M059J (cell line): Measurements from ENCODE around the gene ACAD9. TPM values are rescaled to one million over a fixed set of nuclear protein-coding genes. Genes with fewer than 3 reads are reported as not detected.
"Not testable (repeated sequence)": the region's sequence is repeated elsewhere in the genome, so short reads cannot be mapped to it uniquely, and the experiment has no call there.

ENCODE experiments used
- DNase-seq: peaks from one replicate; pipeline ENCODE4 v3.0.0-alpha.2; 2012; ENCODE audit warnings: low read depth
- total RNA-seq: library from RNA; depleted of rRNA; stranded (reverse); fragments of >200 nt; shearing (Covaris generic); gene quantifications from 2 replicates; pipeline ENCODE4 v1.2.3, GENCODE V29; 2014

Gene ACAD9
- total RNA-seq, 1 experiment from 2014 or later: 43.3 TPM

DNA sequence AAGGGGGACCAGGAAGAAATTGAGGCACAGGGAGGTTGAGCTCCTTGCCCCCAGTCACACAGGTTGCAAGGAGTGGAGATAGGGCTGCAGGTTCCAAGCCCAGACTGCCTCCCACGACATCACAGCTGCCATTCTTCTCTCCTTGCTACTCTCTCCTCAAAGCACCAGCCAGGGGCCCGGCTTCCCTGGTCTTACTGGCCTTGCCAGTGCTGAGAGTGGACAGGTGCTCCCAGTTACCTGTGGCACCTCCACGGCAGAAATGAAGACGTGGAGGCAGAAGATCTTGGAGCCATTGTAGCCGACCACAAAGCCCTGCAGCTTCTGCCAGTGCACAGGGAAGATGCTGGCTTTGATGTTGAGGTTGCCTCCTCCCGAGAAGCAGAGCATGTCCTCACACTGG, 17.9 kb upstream of the ACAD9 start:
- DNase-seq: no peak

- no peak for DNase-seq
Observed at GRCh38 chr3:128863560-128863959, 15.9 kb upstream of the ACAD9 start.

DNA sequence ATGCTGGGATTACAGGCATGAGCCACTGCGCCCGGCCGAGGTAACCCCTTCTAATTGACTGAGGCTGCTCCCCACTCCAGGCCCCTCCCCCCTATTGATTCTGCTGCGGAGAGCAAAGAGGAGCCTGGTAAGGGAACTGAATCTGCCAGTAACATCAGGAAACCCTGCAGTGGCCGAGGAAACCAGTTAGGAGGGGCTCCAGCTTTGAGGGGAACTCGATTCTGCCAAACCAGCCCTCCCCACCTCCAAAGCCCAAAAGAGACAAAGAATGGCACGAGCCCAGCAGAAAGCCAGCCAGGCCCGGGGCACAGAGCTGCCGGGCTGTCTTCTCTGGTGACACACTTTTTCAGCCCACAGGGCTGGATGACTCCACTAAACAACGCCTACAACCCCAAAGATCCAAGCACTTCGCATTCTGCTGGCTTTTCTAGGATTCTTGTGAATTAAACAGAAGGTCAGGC, 15.0 kb upstream of the ACAD9 start:
- DNase-seq: peak; percentile 31

- peak; percentile 15 for DNase-seq
Observed at GRCh38 chr3:128864849-128865804, 14.3 kb upstream of the ACAD9 start.

DNA sequence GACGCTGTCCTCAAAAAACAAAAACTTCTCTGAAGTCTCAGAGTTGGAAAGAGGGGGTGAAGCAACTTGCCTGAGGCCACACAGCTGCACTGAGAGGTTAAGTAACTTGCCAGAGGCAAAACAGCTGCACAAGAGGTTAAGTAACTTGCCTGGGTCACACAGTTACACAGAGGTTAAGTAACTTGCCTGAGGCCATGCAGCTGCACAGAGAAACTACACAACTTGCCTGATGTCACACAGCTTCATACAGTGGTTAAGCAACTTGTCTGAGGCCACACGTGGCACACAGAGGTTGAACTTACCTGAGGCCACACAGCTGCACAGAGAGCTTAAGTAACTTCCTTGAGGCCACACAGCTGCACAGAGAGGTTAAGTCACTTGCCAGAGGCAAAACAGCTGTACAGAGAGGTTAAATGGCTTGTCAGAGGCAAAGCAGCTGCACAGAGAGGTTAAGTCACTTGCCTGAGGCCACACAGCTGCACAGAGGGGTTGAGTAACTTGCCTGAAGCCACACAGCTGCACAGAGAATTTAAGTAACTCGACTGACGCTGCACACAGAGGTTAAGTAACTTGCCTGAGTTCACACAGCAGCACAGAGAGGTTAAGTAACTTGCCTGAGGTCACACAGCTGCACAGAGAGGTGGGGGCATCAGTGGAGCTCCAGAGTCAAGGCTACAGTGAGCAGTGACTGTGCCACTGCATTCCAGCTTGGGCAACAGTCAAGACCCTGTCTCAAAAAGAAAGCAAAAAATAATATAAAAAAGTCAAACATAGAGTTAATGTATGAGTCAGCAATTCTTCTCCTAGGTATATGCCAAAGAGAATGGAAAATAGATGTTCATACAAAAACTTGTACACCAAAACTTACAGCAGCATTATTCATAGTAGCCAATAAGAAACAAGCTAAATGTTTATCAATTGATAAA, 12.0 kb upstream of the ACAD9 start:
- peak; percentile 9 for DNase-seq

GRCh38 chr3:128870347-128870746, 9.1 kb upstream of the ACAD9 start:
- DNase-seq: no peak

DNA sequence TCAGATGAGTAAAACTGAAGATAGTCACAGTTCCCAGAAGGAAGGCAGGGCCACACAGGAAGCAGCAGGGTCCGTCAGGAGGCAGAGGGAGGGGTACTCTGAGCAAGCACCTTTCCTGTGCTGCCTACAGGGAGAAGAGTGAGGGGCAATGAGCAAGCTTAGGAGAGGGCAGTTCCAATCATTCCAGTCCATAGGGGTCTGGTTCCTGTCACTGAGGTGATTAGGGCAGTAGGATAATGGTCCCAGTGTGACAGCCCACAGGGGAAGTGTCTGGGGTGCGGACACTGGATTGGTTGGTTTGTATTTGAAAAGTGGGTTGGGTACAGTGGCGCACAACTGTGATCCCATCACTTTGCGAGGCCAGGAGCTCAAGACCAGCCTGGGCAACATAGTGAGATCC, 7.1 kb upstream of the ACAD9 start:
- no peak for DNase-seq

GRCh38 chr3:128872744-128873143, 6.7 kb upstream of the ACAD9 start:
- no peak for DNase-seq

DNA sequence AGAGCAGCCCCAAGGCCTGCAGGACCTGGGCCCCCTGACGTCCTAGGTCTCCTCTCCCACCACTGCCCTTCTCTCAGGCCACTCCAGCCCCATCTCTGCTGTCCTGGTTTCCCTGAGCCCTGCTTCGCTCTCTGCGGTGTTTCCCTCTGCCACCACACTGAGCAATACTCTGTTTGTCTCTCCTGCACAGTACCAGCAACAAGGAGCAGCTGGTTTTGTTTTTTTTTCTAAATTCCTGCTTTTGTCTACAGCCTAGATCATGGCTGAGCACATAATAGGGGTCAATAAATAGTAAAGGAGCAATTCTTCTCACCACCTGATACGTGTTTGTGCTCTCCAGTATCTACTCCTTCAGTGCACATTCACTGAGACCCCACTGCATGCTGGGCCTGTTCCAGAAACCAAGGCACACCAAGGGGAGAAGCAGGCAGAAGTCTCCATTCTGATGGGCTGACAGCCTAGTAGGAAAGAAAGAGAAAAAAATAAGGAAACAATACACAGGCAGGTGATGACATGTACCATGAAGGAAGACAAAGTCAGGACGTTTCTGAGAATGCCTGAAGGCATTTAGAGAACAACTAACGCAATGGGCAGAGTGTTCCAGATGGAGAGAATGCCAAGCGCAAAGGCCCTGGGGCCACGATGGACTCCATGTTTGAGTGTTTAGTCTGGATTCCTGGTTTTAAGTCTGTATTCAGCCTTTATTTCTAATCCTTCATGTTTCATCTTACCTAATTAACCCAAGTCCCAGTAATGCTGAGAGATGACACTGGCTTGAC, 6.0 kb upstream of the ACAD9 start:
- DNase-seq: no peak

DNA sequence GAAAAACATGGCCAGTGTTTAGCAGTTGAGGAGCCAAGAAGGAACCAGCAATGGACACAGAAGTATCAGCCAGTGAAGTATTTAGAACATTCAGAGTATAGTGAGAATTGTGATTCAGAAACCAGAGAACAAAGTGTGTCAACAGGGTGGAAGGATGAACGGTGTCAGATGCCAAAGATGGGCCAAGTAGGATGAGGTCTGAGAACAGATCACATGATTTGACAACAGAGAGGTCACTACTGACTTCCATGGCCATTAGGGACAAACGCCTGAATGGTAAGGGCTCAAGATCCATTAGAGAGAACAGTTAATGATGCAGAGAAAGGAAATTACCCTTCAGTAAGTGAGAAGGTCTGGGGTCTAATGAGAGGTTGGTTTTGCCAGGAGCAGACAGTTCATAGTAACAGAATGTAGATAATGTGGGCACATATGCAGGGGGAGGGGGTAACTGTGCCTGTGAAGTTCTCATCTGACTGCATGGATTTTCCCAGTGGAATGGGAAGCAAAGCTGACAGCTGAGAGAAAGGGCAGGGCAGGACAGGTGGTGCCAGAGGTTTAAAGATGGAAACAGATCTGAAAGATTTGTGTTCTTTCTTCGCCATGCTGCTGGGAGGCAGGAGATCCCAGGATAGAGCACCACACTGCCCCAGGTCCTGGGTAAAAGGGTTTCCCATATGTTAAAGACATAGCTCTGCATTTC, 4.8 kb upstream of the ACAD9 start:
- DNase-seq: no peak

DNA sequence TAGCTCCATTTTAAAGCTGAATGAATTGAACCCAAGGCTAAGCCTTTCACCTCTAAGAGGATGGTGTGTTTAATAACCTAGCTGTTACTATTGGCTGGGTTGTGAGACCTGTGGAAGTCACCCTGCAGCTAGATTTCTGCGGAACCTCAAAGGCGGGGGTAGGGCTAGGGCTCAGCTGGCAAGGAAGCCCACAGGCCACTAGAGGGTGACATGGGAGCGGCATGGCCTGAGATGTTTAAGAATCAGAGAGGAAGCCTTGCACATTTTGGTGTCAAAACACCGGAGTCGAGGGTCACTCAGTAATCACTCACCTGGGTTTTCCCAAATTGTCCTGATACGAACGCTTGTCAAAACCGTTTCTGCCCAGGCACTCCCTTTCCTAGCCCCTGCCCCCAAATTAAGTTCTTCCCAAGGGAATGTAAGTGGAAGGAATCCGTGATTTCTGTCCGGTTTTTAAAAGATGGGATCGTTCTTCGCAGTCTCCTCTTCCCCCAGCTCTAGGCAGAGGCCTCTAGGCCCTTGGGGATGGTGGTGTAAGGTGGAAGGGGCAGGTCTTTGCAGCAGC, 3.8 kb upstream of the ACAD9 start:
- peak; percentile 46 for DNase-seq

- DNase-seq: no peak
Observed at GRCh38 chr3:128878011-128878457, 1.4 kb upstream of the ACAD9 start.

GRCh38 chr3:128878556-128879124, 780 bp upstream of the ACAD9 start:
- DNase-seq: peak; percentile 78

DNA sequence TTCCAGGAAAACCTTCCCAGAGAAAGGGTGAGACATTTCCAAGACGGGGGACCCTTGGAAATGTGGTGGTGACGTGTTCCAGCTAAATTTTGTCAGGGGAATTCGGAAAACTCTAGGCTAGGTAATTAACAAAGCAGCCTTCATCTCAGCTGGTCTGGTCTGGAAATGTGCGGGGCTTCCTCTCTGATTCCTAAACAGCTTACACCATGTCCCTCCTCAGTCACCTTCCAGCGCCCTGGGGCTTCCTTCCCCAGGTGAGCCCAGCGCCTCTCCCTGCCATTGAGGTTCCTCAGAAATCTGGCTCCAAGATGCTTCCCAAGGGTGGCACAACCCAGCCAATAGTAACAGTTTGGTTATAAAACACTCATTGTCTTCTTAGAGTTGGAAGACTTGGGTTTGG, 571 bp downstream of the ACAD9 start:
- DNase-seq: no peak

- DNase-seq: not testable (repeated sequence)
Observed at GRCh38 chr3:128880455-128880854, 1.0 kb downstream of the ACAD9 start.

DNA sequence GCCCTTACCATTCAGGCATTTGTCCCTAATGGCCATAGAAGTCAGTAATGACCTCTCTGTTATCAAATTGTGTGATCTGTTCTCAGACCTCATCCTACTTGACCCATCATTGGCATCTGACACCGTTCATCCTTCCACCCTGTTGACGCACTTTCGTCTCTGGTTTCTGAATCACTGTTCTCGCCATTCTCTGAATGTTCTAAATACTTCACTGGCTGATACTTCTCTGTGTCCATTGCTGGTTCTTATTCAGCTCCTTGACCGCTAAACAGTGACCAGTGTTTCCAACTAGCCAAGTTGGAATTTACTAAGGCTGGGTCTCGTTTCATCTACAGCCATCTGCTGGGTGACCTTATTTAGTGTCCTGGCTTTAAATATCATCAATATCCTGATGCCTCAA, 2.2 kb downstream of the ACAD9 start:
- DNase-seq: no peak

DNA sequence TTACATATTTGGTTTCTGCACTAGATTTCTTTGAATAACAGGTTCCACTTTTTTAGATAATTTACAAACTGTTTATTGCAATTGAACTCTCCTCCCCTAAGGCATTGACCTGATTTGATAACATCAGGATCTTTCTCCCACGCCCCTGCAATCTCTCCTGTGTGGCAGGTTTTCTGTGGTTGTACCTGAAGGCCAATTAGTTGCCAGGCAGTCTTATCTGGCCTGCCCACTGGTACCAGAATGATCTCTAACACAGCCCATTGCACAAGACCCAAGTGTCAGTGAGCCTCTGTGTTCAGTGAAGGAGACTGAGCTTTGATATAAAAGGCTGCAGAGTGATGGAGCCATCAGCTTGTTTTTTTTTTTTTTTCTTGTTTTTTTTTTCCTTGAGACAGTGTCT, 3.3 kb downstream of the ACAD9 start:
- no peak for DNase-seq

DNA sequence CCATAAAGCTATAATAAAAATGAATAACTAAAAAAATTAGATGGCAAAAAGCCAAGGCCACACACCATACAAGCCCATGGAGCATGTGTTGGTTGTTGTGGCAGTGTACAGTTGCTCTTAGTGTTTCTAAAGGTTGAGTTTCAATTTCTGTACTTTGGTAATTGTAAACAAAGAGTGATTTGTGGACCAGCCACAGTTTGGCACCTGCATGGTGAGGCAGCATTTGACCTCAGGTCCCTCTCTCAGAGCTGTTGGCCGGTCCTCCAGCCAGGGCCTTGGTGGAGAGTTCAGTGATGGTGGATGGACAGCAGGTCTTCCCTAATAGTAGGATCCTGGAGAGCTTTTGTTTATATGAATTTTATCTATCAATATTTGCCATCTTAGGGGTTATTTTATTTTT, 5.6 kb downstream of the ACAD9 start:
- DNase-seq: no peak

GRCh38 chr3:128889139-128889894, 9.9 kb downstream of the ACAD9 start:
- no peak for DNase-seq
